H1 (cell line): ENCODE measurements around the gene EYA4. TPM values are rescaled to one million over a fixed set of nuclear protein-coding genes. Genes with fewer than 3 reads are reported as not detected.

Experiments used
- CTCF ChIA-PET: fragments of 300-600 bp; sonication (Branson Sonifier 250); formaldehyde crosslinking; loops from one replicate; lab custom pipeline; 2021; ENCODE audit not compliant: partially characterized antibody; lab: Charles Lee
- POLR2A ChIA-PET: fragments of 300-600 bp; sonication (Branson Sonifier 250); formaldehyde crosslinking; loops from one replicate; lab custom pipeline; 2021; ENCODE audit warnings: inconsistent platforms; ENCODE audit not compliant: partially characterized antibody; lab: Charles Lee
- DNase-seq, 2 experiments: peaks; one replicate each; pipeline versions ENCODE4 v3.0.0 to v3.0.0-alpha.2; 2010 to 2022; ENCODE audit warnings: low spot score in 2 of 2, low read depth in 1 of 2, mixed read lengths in 1 of 2
- FAIRE-seq: peaks from 2 replicates; lab custom pipeline; 2011; peaks lifted over from hg19 to GRCh38; lab: Jason Lieb, UNC
- H2AFZ ChIP-seq: 2 replicates; pipeline ENCODE4 v1.8.1; 2012; ENCODE audit warnings: low read length, inconsistent platforms
- H2AK5ac ChIP-seq: 2 replicates; pipeline ENCODE4 v1.6.1; 2013; ENCODE audit warnings: low read depth, low read length
- H2BK120ac ChIP-seq: replicated peaks from 2 replicates; pipeline ENCODE3; 2013; ENCODE audit warnings: low read depth, low read length, inconsistent platforms
- H2BK12ac ChIP-seq: 2 replicates; pipeline ENCODE4 v1.6.1; 2013; ENCODE audit warnings: low read depth, low read length
- H2BK15ac ChIP-seq: 2 replicates; pipeline ENCODE4 v1.6.1; 2013; ENCODE audit warnings: low read length
- H2BK20ac ChIP-seq: 2 replicates; pipeline ENCODE4 v1.6.1; 2013; ENCODE audit warnings: low read length
- H2BK5ac ChIP-seq: 2 replicates; pipeline ENCODE4 v1.6.1; 2013; ENCODE audit warnings: low read depth, low read length
- H3K14ac ChIP-seq: 2 replicates; pipeline ENCODE4 v1.6.1; 2013; ENCODE audit warnings: inconsistent platforms; ENCODE audit not compliant: insufficient read length
- H3K18ac ChIP-seq: 2 replicates; pipeline ENCODE4 v1.6.1; 2013; ENCODE audit warnings: low read length; ENCODE audit errors: extremely low read depth
- H3K23ac ChIP-seq: 2 replicates; pipeline ENCODE4 v1.6.1; 2013; ENCODE audit warnings: inconsistent platforms; ENCODE audit not compliant: insufficient read length
- H3K23me2 ChIP-seq: 2 replicates; pipeline ENCODE4 v1.6.1; 2013; ENCODE audit warnings: low read depth, low read length
- H3K27ac ChIP-seq: 2 replicates; pipeline ENCODE4 v1.6.1; 2011; ENCODE audit warnings: low read depth, low read length, inconsistent platforms
- H3K27me3 ChIP-seq, 4 experiments: replicated peaks in 1 of 4; 1 replicate in 1 of 4; 2 replicates in 3 of 4; pipeline versions ENCODE4 v1.6.1 to v1.8.1; 2011 to 2013; ENCODE audit warnings: low read length in 3 of 4, mild to moderate bottlenecking in 3 of 4, inconsistent platforms in 2 of 4, mixed read lengths in 2 of 4, moderate library complexity in 1 of 4; ENCODE audit not compliant: control insufficient read depth in 3 of 4, insufficient read depth in 3 of 4; ENCODE audit errors: extremely low read depth in 1 of 4
- H3K36me3 ChIP-seq, 4 experiments: 2 replicates each; pipeline versions ENCODE4 v1.6.1 to v1.8.1; 2011 to 2013; ENCODE audit warnings: mild to moderate bottlenecking in 4 of 4, low read length in 3 of 4, moderate library complexity in 2 of 4, control low read depth in 1 of 4, inconsistent platforms in 1 of 4; ENCODE audit not compliant: insufficient read depth in 4 of 4, control insufficient read depth in 2 of 4
- H3K4ac ChIP-seq: replicated peaks from 2 replicates; pipeline ENCODE3; 2013; ENCODE audit warnings: low read length, low read depth, mixed read lengths, inconsistent platforms; ENCODE audit not compliant: insufficient read length
- H3K4me1 ChIP-seq, 4 experiments: replicated peaks in 1 of 4; 1 replicate in 1 of 4; 2 replicates in 3 of 4; pipeline versions ENCODE4 v1.6.1 to v1.8.1; 2011 to 2013; ENCODE audit warnings: low read length in 3 of 4, inconsistent platforms in 2 of 4, mixed read lengths in 1 of 4; ENCODE audit not compliant: insufficient read depth in 4 of 4, control insufficient read depth in 3 of 4
- H3K4me2 ChIP-seq, 2 experiments: 2 replicates each; pipeline versions ENCODE4 v1.6.1 to v1.8.1; 2011 to 2013; ENCODE audit warnings: low read depth in 2 of 2, low read length in 2 of 2, control low read depth in 1 of 2, inconsistent platforms in 1 of 2, mild to moderate bottlenecking in 1 of 2; ENCODE audit not compliant: insufficient read depth in 1 of 2
- H3K4me3 ChIP-seq, 4 experiments: fragments of 200-600, 300-600 bp in 1 of 4; sonication (generic), shearing (Covaris generic), sonication (Bioruptor Twin) in 1 of 4; 2 replicates each; pipeline versions ENCODE4 v1.5.1 to v1.8.1; 2011 to 2016; ENCODE audit warnings: low read length in 4 of 4, low read depth in 3 of 4, control low read depth in 2 of 4, inconsistent platforms in 2 of 4, mild to moderate bottlenecking in 2 of 4, mixed read lengths in 1 of 4, moderate library complexity in 1 of 4; ENCODE audit not compliant: insufficient read depth in 2 of 4; ENCODE audit errors: extremely low read depth in 1 of 4
- H3K56ac ChIP-seq: replicated peaks from 2 replicates; pipeline ENCODE3; 2013; ENCODE audit warnings: low read depth, mild to moderate bottlenecking, mixed read lengths, low read length, inconsistent platforms; ENCODE audit not compliant: insufficient read length
- H3K79me1 ChIP-seq: 2 replicates; pipeline ENCODE4 v1.6.1; 2013; ENCODE audit warnings: low read depth, low read length, control low read depth
- H3K79me2 ChIP-seq, 2 experiments: 2 replicates each; pipeline versions ENCODE4 v1.6.1 to v1.8.1; 2012 to 2013; ENCODE audit warnings: low read length in 2 of 2, mild to moderate bottlenecking in 2 of 2, inconsistent platforms in 1 of 2; ENCODE audit not compliant: insufficient read depth in 2 of 2, control insufficient read depth in 1 of 2
- H3K9ac ChIP-seq, 4 experiments: replicated peaks in 1 of 4; 1 replicate in 1 of 4; 2 replicates in 3 of 4; pipeline versions ENCODE4 v1.6.1 to v1.8.1; 2011 to 2013; ENCODE audit warnings: low read depth in 3 of 4, low read length in 3 of 4, control low read depth in 2 of 4, mild to moderate bottlenecking in 2 of 4, moderate library complexity in 2 of 4, inconsistent platforms in 1 of 4; ENCODE audit errors: extremely low read depth in 1 of 4
- H3K9me3 ChIP-seq, 2 experiments: 2 replicates each; pipeline versions ENCODE4 v1.6.1 to v1.8.1; 2012 to 2013; ENCODE audit warnings: mild to moderate bottlenecking in 2 of 2, moderate library complexity in 2 of 2, control low read depth in 1 of 2, inconsistent platforms in 1 of 2, low read depth in 1 of 2, low read length in 1 of 2, mixed read lengths in 1 of 2; ENCODE audit not compliant: insufficient read depth in 2 of 2
- H4K20me1 ChIP-seq, 2 experiments: replicated peaks in 1 of 2; 2 replicates each; pipeline versions ENCODE3 to v1.8.1; 2011 to 2013; ENCODE audit warnings: inconsistent platforms in 2 of 2, low read length in 2 of 2, mild to moderate bottlenecking in 1 of 2; ENCODE audit not compliant: insufficient read depth in 2 of 2, control insufficient read depth in 1 of 2
- H4K5ac ChIP-seq: 2 replicates; pipeline ENCODE4 v1.6.1; 2013; ENCODE audit warnings: low read length, low read depth, mixed read lengths, inconsistent platforms; ENCODE audit not compliant: insufficient read length
- H4K8ac ChIP-seq: 2 replicates; pipeline ENCODE4 v1.8.0; 2013; ENCODE audit warnings: mild to moderate bottlenecking, moderate library complexity, low read length, inconsistent platforms; ENCODE audit not compliant: insufficient read depth; ENCODE audit errors: extremely low read depth
- H4K91ac ChIP-seq: replicated peaks from 2 replicates; pipeline ENCODE3; 2013; ENCODE audit warnings: low read length, mixed read lengths, inconsistent platforms; ENCODE audit not compliant: insufficient read length
- BRCA1 ChIP-seq: IDR thresholded peaks from 2 replicates; pipeline ENCODE4 v1.6.1; 2012; ENCODE audit warnings: low read depth, low read length, improper control_type of control experiment
- CEBPB ChIP-seq: IDR thresholded peaks from 2 replicates; pipeline ENCODE4 v1.6.1; 2012; ENCODE audit warnings: low read depth, low read length
- EP300 ChIP-seq, 2 experiments: IDR thresholded peaks; 1 replicate in 1 of 2; 2 replicates in 1 of 2; pipeline ENCODE4 v1.6.1; 2011 to 2012; ENCODE audit warnings: low read depth in 2 of 2, low read length in 2 of 2, mild to moderate bottlenecking in 2 of 2, borderline replicate concordance in 1 of 2, inconsistent platforms in 1 of 2, moderate library complexity in 1 of 2
- FOSL1 ChIP-seq: IDR thresholded peaks from 2 replicates; pipeline ENCODE4 v1.6.1; 2011; ENCODE audit warnings: mild to moderate bottlenecking, low read depth, low read length, moderate library complexity; ENCODE audit not compliant: insufficient read depth
- JUN ChIP-seq: IDR thresholded peaks from 2 replicates; pipeline ENCODE4 v1.6.1; 2011; ENCODE audit warnings: low read depth, mild to moderate bottlenecking, improper control_type of control experiment, low read length
- POU5F1 ChIP-seq: IDR thresholded peaks from 2 replicates; pipeline ENCODE4 v1.6.1; 2011; ENCODE audit warnings: low read depth, mild to moderate bottlenecking, low read length, moderate library complexity
- RFX5 ChIP-seq: IDR thresholded peaks from 2 replicates; pipeline ENCODE4 v1.6.1; 2011; ENCODE audit warnings: low read depth, low read length, improper control_type of control experiment, borderline replicate concordance
- RNF2 ChIP-seq: fragments of 200-900, 300-1000 bp; sonication (generic); IDR thresholded peaks from 2 replicates; pipeline ENCODE4 v1.7.1; 2016; ENCODE audit warnings: borderline replicate concordance, low read depth, mild to moderate bottlenecking, antibody characterized with exemption, low read length; ENCODE audit not compliant: poor library complexity, severe bottlenecking; ENCODE audit errors: missing control alignments
- RXRA ChIP-seq: IDR thresholded peaks from 2 replicates; pipeline ENCODE4 v1.6.1; 2011; ENCODE audit warnings: low read depth, mild to moderate bottlenecking, low read length, moderate library complexity; ENCODE audit not compliant: insufficient read depth
- SP2 ChIP-seq: IDR thresholded peaks from 2 replicates; pipeline ENCODE4 v1.6.1; 2012; ENCODE audit warnings: mild to moderate bottlenecking, low read length, inconsistent platforms
- SP4 ChIP-seq: IDR thresholded peaks from 2 replicates; pipeline ENCODE4 v1.6.1; 2012; ENCODE audit warnings: low read length, inconsistent platforms
- TBP ChIP-seq: IDR thresholded peaks from 2 replicates; pipeline ENCODE4 v1.6.1; 2011; ENCODE audit warnings: low read depth, low read length, improper control_type of control experiment
- YY1 ChIP-seq: IDR thresholded peaks from 2 replicates; pipeline ENCODE4 v1.6.1; 2011; ENCODE audit warnings: low read depth, mild to moderate bottlenecking, low read length
- WGBS, 2 experiments: shearing (Covaris generic) in 1 of 2; methylation state at CpG; one replicate each; pipeline versions ENCODE4 v1.1.6 to v1.1.7; 2013 to 2015; ENCODE audit warnings: low lambda C conversion rate in 2 of 2, mixed read lengths in 2 of 2, inconsistent platforms in 1 of 2, low coverage in 1 of 2, missing lambda C conversion rate in 1 of 2; ENCODE audit not compliant: insufficient replicate concordance in 2 of 2, insufficient coverage in 1 of 2, insufficient read length in 1 of 2; ENCODE audit errors: extremely low coverage in 1 of 2, missing lambda C conversion rate in 1 of 2; 5-methylcytosine and 5-hydroxymethylcytosine counted together
- polyA plus RNA-seq, 7 experiments: library from polyadenylated mRNA; depleted of rRNA in 3 of 7; stranded (reverse) in 5 of 7; unstranded in 2 of 7; fragments of >200 nt in 5 of 7; fragments of 200-250 nt in 2 of 7; gene quantifications; 1 replicate in 5 of 7; 2 replicates in 1 of 7; 4 replicates in 1 of 7; pipeline versions ENCODE4 v1.2.1 to v1.2.3, GENCODE V29; 2011 to 2013; ENCODE audit warnings: missing spikeins in 2 of 7, mixed read lengths in 2 of 7
- total RNA-seq: library from RNA; stranded (reverse); fragmentation: NEBNext Ultra II Directional; extraction: Animal tissue kit (Norgen Biotek cat#: 25700); gene quantifications from 2 replicates; pipeline ENCODE4 v1.2.1, GENCODE V29; 2021
- TF ChIP-seq, protein P1 (sequence below): IDR thresholded peaks from 2 replicates; pipeline ENCODE4 v1.6.1; 2011; ENCODE audit warnings: low read length, improper control_type of control experiment

The EYA4 gene
- total and polyA plus RNA-seq, 2 of the 8 experiments (the other 6 are each of a cell fraction or from before 2014, with no cell fraction given) = 0.06 to 0.17 TPM

DNA sequence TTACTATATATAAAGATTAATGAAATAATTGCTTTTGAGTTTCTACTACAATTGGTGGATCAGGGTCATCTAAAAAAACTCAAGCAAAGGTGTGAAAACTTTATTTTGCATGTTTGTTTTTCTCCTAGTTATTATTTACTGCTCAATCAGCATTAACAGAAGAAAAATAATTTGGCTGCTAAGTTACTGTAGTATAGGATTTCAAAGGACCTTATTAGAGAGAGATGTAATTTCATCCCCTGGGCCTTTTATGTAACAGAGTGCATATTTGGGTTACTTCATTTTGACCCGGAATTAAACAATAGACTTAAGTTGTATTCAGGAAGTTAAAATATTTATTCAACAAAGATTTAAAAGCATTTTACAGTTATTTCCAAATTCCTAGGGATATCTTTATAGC lies 49.8 kb downstream of the EYA4 start:
- H3K56ac ChIP-seq = no peak overlapping the region
- FAIRE-seq = no peak
- H3K79me1 ChIP-seq = no peaks in the 10 kb centered on the region
- no peak overlapping the region for H2BK120ac ChIP-seq
- no peak overlapping the region for H2BK20ac ChIP-seq
- H3K23me2 ChIP-seq = no peaks in the 10 kb centered on the region
- H4K20me1 ChIP-seq = no peaks in the 10 kb centered on the region
- no peak overlapping the region for H2AFZ ChIP-seq
- WGBS, 2 experiments = 95% methylated on average over 1 of the region's 1 CpG; no CpG with 5 or more reads in 1 of the 2 experiments
- POLR2A ChIA-PET = no interaction called here
- H3K4ac ChIP-seq = no peak overlapping the region
- no peak overlapping the region for H2AK5ac ChIP-seq
- H3K23ac ChIP-seq = no peak overlapping the region
- H2BK12ac ChIP-seq = no peak overlapping the region
- H3K4me3 ChIP-seq = no peak overlapping the region
- no peak overlapping the region for H2BK15ac ChIP-seq
- H3K36me3 ChIP-seq = no peaks in the 10 kb centered on the region
- H2BK5ac ChIP-seq = no peak overlapping the region
- DNase-seq = no peak
- no peaks in the 10 kb centered on the region for H3K4me1 ChIP-seq
- H4K8ac ChIP-seq = no peak overlapping the region
- H3K27me3 ChIP-seq = no peaks in the 10 kb centered on the region
- CTCF ChIA-PET = interaction anchor here (0.6 to 1.2 kb wide), 3 partner anchors 13 to 262 kb away, joined by 3 read pairs; no protein-coding TSS in a partner anchor
- H4K91ac ChIP-seq = no peak overlapping the region
- H3K27ac ChIP-seq = no peak overlapping the region
- H3K18ac ChIP-seq = no peak overlapping the region
- no peaks in the 10 kb centered on the region for H3K79me2 ChIP-seq
- H3K9ac ChIP-seq = no peak overlapping the region
- H3K9me3 ChIP-seq = no peaks in the 10 kb centered on the region
- H3K4me2 ChIP-seq = no peak overlapping the region
- H4K5ac ChIP-seq = no peak overlapping the region
- H3K14ac ChIP-seq = no peak overlapping the region
- no peak for TF ChIP-seq POU5F1
- TF ChIP-seq CEBPB = no peak
- TF ChIP-seq BRCA1 = no peak
- no peak for TF ChIP-seq YY1
- no peak for TF ChIP-seq FOSL1
- TF ChIP-seq RNF2 = no peak
- no peak for TF ChIP-seq SP2
- TF ChIP-seq, protein P1, sequence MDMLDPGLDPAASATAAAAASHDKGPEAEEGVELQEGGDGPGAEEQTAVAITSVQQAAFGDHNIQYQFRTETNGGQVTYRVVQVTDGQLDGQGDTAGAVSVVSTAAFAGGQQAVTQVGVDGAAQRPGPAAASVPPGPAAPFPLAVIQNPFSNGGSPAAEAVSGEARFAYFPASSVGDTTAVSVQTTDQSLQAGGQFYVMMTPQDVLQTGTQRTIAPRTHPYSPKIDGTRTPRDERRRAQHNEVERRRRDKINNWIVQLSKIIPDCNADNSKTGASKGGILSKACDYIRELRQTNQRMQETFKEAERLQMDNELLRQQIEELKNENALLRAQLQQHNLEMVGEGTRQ = no peak
- TF ChIP-seq JUN = no peak
- no peak for TF ChIP-seq TBP
- TF ChIP-seq SP4 = no peak
- no peak for TF ChIP-seq RFX5
- no peak for TF ChIP-seq RXRA
- TF ChIP-seq EP300 (IDR thresholded peaks at IDR 0.05; ENCODE audit: borderline replicate concordance in 1 of 2, low read depth in 2 of 2, low read length in 2 of 2) = no peak
